NCI-H2171 (cell line): ENCODE results near the gene SOX6.

ENCODE experiments used
- DNase-seq: peaks from one replicate; lab custom pipeline; 2025; lab: John Stamatoyannopoulos, UW

Gene SOX6

DNA sequence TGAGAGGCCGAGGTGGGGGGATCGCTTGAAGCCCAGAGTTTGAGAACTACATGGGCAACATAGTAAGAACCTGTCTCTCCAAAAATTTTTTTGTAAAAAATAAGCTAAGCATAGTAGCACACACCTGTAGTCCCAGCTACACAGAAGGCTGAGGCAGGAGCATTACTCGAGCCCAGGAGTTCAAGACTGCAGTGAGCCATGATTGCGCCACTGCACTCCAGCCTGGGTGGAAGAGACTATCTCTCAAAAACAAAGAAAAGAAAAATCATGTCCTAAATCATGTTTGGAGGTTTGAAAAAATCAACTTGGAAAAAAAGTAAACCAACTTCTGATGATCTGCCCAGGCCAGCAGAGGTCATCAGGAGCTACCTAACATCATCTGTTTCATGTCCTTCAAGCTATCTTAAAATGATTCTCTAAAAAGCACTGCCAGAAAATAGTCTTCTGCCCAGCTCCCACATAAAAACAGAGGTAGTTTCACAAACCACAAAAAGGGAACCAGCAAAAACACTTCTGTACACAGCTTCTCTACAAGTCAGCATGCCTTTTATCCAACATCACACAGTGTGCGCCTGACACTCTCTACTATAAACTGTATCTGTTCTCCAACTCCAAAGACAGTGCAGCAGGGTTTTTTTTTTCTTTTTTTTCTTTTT is 165.0 kb downstream of the SOX6 start:
- no peak for DNase-seq

DNA sequence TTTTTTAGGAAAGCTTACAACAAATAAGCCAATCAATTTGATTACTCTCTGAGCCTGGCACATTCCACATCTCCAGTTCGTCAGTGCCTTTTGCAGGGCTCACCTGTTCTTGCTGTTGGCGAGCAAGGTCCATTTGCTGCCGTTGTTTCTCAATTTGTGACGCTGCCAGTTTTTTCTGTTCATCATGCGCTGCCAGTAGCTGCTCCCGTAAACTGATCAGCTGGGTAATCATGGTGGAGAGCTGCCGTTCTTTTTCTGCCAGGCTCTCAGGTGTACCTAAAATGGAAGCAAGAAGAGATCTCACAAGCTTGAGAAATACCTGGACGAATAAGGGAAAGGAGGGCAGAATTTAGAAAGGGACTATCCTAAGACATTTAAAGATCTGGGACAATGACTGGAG is 169.7 kb downstream of the SOX6 start:
- no peak for DNase-seq

- DNase-seq = no peak
Measured at GRCh38 chr11:16185042-16185441, 171.3 kb downstream of the SOX6 start.

DNA sequence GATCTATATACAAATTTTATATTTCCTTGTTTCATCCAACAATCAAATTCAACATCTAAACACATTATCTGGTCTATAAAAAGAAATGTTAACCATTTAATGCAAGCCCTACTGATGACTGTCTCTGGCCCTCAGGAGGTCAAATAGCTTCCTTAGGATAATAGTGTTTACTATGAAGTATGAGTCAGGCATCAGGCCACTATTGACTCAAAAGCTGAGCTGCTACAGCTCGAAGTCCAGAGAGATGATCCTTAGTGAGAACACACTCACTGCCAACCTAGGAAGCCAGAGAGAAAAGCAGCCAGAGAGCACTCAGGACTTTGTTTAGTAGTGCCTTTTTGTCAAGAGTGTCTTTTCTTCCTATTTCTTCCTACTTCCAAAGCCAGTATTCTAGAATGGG is 171.8 kb downstream of the SOX6 start:
- no peak for DNase-seq

GRCh38 chr11:16182553-16182952 is 173.8 kb downstream of the SOX6 start:
- no peak for DNase-seq

DNA sequence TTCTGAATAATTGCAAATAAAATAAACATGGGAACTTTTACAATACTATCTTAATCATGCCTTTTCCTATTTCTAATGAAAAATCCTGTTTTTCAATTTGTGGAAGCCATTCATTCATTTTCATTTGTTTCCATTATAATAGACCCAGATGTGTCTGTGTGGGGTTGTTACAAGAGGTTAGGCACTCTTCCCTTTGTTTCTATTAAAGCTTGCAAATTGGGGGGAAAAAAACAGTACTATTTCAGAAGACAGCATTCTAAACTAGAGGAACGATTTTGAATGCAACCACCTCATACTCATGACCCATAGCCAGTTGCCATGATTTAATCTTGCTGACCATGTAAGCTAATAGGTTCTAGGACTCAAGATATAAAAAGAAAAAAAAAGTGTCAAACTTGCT is 175.5 kb downstream of the SOX6 start:
- no peak for DNase-seq

- no peak for DNase-seq
Measured at GRCh38 chr11:16179676-16180075, 176.7 kb downstream of the SOX6 start.

- DNase-seq = no peak
Measured at GRCh38 chr11:16178273-16178672, 178.1 kb downstream of the SOX6 start.

DNA sequence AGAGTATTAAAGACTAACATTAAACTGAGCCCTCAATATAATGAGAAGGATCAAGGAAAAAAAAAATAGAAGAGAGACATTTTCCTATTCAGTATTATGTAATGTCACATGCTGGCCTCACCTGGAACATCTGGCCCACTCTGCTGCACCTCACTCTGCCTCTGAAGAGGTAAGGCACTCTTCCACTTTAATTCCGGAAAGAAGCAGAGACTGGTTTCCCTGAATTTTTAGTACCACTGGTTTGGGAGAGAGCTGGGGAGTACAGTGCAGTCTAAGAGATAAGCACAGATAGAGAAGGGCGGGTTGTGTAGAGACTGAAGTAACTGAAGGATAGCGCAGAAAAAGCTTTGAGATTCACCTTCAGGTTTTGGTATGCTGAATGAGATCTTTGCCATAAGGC is 178.7 kb downstream of the SOX6 start:
- DNase-seq = no peak

DNA sequence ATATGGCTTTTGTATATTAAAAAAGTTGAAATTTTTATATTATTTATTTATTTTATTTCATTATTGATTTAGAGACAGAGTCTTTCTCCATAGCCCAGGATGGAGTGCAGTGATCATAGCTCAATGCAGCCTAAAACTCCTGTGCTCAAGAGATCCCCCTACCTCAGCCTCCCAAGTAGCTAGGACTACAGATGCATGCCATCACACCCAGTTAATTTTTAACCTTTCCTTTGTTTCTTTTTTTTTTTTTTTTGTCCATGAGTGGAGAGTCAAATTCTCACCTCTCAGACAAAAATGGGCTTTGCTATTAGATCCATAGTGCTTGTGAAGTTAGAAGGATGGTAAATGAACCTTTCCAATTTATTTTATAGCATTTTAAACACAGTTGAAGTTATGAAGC is 182.5 kb downstream of the SOX6 start:
- no peak for DNase-seq

GRCh38 chr11:16171882-16172281 is 184.5 kb downstream of the SOX6 start:
- DNase-seq = no peak

DNA sequence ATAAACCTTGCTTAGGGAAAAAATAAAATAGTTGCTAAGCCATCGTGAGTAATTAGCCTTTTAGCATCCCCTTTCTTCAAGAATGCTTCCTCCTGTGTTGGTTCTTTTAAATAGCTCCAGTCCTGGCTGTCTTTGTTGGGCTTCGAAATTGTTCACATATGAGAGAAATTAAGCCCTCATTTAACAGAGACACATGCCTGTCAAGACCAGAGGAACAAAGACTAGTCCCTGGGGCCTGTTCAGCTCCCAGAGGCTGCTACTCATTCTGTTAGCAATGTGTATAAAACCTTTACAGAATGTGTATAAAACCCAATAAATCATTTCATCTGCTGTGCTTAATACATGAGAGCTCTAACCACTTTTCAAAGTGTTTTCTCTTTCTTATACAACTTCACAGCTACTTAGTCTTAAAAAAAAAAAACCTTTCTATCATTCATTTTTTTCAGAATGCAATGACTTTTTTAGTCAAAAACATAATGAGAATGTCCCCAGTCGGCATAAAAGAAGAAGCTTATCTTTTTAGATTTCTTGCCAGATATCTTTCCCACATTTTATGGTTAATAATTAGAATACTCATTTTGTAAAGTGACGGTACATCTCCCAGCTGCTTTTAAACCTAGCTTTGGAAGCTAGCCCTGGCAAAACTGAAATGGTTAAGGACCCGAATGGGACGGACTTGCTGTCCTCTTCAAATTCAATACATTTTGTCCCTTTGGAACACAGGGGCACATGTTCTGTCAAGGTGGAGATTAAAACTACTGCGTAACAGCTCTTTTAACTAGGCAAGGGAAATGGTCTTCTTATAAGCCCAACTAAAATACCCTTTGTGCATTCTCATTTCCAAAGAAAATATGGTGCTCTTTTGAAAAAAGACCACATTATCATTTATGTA is 186.1 kb downstream of the SOX6 start:
- DNase-seq = no peak

GRCh38 chr11:16169541-16169940 is 186.8 kb downstream of the SOX6 start:
- DNase-seq = no peak

DNA sequence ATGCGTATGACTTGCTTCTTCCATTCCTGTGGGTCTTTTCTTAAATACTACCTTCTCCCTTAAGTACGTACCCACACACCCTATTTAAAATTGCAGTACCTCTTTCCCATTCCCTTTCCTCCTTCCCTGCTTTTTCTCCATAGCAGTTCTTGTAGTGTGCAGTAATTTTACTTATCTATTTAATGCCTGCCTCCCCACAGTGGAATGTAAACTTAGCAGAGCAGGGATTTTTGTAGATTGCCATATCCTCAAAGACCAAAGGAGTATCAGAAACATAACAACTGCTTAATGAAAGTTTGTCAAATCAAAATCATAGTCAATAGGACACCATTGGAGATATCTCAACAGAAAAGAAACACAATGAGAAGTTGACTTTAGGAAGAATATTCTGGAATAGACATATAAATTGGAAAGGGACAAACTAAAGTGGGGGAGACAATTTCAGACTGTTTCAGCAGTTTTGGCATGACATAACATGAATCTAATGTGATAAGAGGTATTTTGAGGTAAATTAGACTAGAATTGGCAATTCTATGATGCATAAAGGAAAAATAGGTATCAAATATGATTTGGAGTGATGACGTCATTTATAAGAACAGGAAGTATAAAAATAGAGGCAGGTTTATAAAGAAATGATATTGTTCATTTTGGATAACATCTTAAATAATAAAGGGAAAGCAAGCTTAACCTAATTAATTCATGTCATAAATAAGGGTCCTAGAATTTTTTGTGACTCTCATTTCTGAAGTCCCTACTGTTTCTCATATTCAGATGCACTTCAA is 188.4 kb downstream of the SOX6 start:
- DNase-seq = no peak

DNA sequence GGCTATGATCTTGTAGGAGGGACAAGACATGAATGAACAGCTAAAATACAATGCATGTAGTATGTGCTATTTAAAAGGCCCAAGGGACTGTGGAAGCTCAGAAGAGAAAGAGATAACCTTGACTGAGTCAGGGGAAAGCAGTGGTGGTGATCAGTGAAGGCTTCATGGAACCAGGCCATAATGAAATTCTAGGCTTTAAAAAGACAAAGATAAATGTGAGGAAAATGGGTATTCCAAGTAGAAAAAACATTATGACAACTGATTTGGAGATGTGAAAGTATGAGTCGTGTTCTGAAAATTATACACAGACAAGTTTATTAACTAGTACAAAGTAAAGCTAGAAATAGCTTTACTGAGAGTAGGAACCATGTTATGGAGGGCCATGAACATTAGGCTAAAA is 189.8 kb downstream of the SOX6 start:
- DNase-seq = no peak

DNA sequence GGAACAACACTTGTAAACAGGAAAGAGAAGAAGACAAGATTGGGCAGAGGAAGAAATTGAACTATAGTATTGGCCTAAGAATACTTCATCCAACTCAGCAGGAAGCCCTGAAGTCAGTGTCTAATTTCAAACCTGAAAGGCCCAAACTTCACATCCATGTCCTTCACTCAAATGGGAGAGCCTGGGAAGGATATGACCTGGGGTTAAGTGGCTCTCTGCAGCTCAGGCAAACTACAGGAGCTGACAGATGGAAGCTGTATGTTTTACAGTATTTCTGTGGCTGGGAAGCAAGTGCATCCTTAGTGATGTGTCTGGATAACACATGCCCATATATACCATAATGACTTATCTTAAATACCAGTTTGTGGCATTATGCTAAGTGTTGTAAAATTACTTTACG is 196.2 kb downstream of the SOX6 start:
- DNase-seq = no peak

- no peak for DNase-seq
Measured at GRCh38 chr11:16158426-16158994, 197.8 kb downstream of the SOX6 start.

DNA sequence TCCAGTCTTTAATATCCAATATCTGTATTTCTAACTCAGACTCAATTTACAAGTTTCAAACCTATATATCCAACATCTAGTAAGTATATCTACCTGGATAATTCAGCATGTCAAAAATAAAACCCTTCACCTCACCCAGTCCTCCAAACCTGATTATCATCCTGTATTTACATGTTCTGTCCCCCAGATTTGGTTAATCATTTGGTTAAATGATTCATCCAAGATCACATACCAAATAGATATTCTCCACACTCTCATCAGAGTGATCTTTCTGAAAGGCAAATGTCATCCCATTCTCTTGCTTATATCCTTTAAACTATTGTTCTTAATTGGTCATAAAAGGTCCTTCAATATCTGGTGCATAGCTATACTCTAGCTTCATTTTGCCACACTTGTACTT is 199.0 kb downstream of the SOX6 start:
- DNase-seq = no peak

- DNase-seq = no peak
Measured at GRCh38 chr11:16155448-16155847, 200.9 kb downstream of the SOX6 start.

DNA sequence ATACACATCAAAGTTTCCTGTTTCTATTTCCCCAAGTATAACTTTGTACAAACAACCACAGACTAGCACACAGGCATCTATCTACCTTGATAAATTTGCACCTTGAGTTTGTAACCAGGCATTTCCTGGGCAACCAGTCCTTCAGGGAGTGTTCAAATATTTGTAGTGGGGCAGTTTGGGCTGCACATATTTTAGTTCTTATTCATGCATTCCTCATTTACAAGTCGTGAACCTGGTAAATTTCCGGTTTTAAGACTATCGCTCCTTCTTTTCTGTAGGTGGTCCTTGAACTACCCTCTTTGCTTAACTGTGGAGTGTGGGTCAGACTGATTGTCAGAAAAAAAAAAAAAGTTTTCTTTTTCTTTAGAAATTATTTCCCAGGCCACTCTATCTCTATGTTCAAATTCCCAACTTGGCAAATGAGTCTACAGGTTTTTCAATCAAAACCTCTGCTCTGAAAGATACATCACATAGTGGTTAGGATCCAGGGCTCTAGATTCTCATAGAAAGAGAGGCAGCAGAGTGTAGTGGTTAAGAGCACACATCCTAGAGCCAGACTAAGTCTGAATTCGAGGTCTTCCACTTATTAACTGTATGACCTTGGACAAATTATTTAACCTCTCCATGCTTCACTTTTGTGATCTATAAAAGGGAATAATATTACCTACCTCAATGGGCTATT is 201.5 kb downstream of the SOX6 start:
- no peak for DNase-seq

GRCh38 chr11:16153951-16154350 is 202.4 kb downstream of the SOX6 start:
- no peak for DNase-seq

- no peak for DNase-seq
Measured at GRCh38 chr11:16151138-16151537, 205.2 kb downstream of the SOX6 start.
